Measurements from ENCODE around the gene FOXQ1. TPM values are rescaled to one million over a fixed set of nuclear protein-coding genes. Genes with fewer than 3 reads are reported as not detected.

FOXQ1 gene
- total and polyA plus RNA-seq, 2 of the 13 experiments (the other 11 are each of a cell fraction or from before 2014, with no cell fraction given), result 35.2 to 39.8 TPM

- H3K36me3 ChIP-seq (replicated peaks in 1 of 2; ENCODE audit: control insufficient read depth in 1 of 2, insufficient read depth in 2 of 2, low read length in 2 of 2), result no peaks in the 10 kb centered on the region
- under 1% methylated on average over 14 of the region's 14 CpGs for WGBS (ENCODE audit: low lambda C conversion rate)
- peak overlapping the region; percentile 20 to 65 (median 31) for H3K4me3 ChIP-seq (replicated peaks in 1 of 3; ENCODE audit: insufficient read depth in 1 of 3, low read depth in 2 of 3, low read length in 3 of 3)
- ATAC-seq, result peak; percentile 93
- ChIA-PET CTCF (ENCODE audit: low intra/inter-chr PET ratio, low total read pairs) (interaction anchor here (1.0 to 2.8 kb wide), 8 partner anchors 20 to 614 kb away, joined by 3 to 33 read pairs (median 12); partner anchors contain the start of gene FOXQ1), POLR2A (interaction anchor here (0.7 to 7.3 kb wide), 20 partner anchors 9 to 499 kb away, joined by 3 to 284 read pairs (median 8); partner anchors contain the start of gene FOXQ1)
- peaks cover 0 to 10% of the 10 kb centered on the region in 2 experiments; a peak in 1 of 5 replicates for H3K27me3 ChIP-seq (ENCODE audit: control insufficient read depth in 1 of 2, insufficient read depth in 2 of 2, low read length in 2 of 2)
- H3K4me1 ChIP-seq (ENCODE audit: insufficient read depth, low read length), result peaks cover 48% of the 10 kb centered on the region
- FAIRE-seq, result peak; percentile 95
- TSS peak; percentile 83 for BruUV-seq (replicated peaks)
- peak overlapping the region; percentile 43 for H2AFZ ChIP-seq (ENCODE audit: low read length)
- peak overlapping the region; percentile 73 for H3K27ac ChIP-seq (ENCODE audit: extremely low read length, insufficient read depth, low read length)
- in situ Hi-C loops (cut with HindIII; ENCODE audit: extremely low pct_ligation_motif_present, low pct_unique_long_range_greater_than_20kb), result loop anchor here (5.0 kb wide), 1 partner anchor 423 kb away; no protein-coding TSS in a partner anchor
- peak overlapping the region; percentile 88 for H3K4me2 ChIP-seq (ENCODE audit: low read depth, low read length)
- H3K9ac ChIP-seq (ENCODE audit: insufficient read depth, low read depth, low read length), result peak overlapping the region; percentile 61
- intact Hi-C loops (cut with micrococcal nuclease; ENCODE audit: unreplicated experiment), result loop anchor here (1.0 kb wide), 8 partner anchors 10 to 613 kb away; no protein-coding TSS in a partner anchor
- H4K20me1 ChIP-seq (ENCODE audit: insufficient read depth, low read length), result no peaks in the 10 kb centered on the region
- peak; percentile 98 for DNase-seq (ENCODE audit: low spot score)
- peaks cover 4% of the 10 kb centered on the region; the same call in 1 of the 2 replicates for H3K9me3 ChIP-seq (ENCODE audit: low read length)
- no peaks in the 10 kb centered on the region for H3K79me2 ChIP-seq (ENCODE audit: insufficient read depth, low read length)
- TF ChIP-seq SNAPC4 (CRISPR knock-in tag; IDR thresholded peaks at IDR 0.05) (peak; percentile 64), ESRRA (CRISPR knock-in tag; IDR thresholded peaks at IDR 0.05; ENCODE audit: low read depth) (0 out of 2 replicates have a peak, but pooled peaks have one; percentile 56), KMT2B (CRISPR knock-in tag; IDR thresholded peaks at IDR 0.05) (peak; percentile 40; the same call in 1 of the 2 replicates), PRPF4 (IDR thresholded peaks at IDR 0.05; ENCODE audit: low read depth, low read length, poor library complexity, severe bottlenecking) (no peak), TBX2 (CRISPR knock-in tag; IDR thresholded peaks at IDR 0.05; ENCODE audit: borderline replicate concordance) (peak; percentile 99), THAP8 (CRISPR knock-in tag; IDR thresholded peaks at IDR 0.05; ENCODE audit: borderline replicate concordance) (no peak), ZNF670 (CRISPR knock-in tag; IDR thresholded peaks at IDR 0.05; ENCODE audit: borderline replicate concordance) (peak; percentile 85), MBNL3 (CRISPR knock-in tag; conservative IDR thresholded peaks at IDR 0.05) (no peak), TEAD3 (CRISPR knock-in tag; optimal IDR thresholded peaks at IDR 0.05; ENCODE audit: borderline replicate concordance) (peak; percentile 92), FOXC1 (CRISPR knock-in tag; IDR thresholded peaks at IDR 0.05; ENCODE audit: borderline replicate concordance) (peak; percentile 70; the same call in 1 of the 2 replicates), ZNF276 (CRISPR knock-in tag; IDR thresholded peaks at IDR 0.05; ENCODE audit: low read depth) (0 out of 2 replicates have a peak, but pooled peaks have one; percentile 51), ZNF572 (CRISPR knock-in tag; IDR thresholded peaks at IDR 0.05) (peak; percentile 79), ZNF121 (CRISPR knock-in tag; IDR thresholded peaks at IDR 0.05) (no peak)
These were observed 23.6 kb downstream of the FOXQ1 start for GRCh38 chr6:1335367-1336037.
